Measurements from ENCODE around the gene HINT2. TPM values are rescaled to one million over a fixed set of nuclear protein-coding genes. Genes with fewer than 3 reads are reported as not detected.

The HINT2 gene
- total RNA-seq, 1 experiment from 2014 or later, result 69.7 TPM

- ChIA-PET CTCF (no interaction called here), POLR2A (ENCODE audit: unreplicated experiment) (interaction anchor here (0.6 kb wide), 1 partner anchor 13 kb away, joined by 3 read pairs; no protein-coding TSS in a partner anchor)
- no TSS peak for BruUV-seq (replicated peaks)
These were observed 42.0 kb upstream of the HINT2 start for GRCh38 chr9:35856882-35857281.

GRCh38 chr9:35856206-35856605, 41.4 kb upstream of the HINT2 start:
- no peak overlapping the region for H3K4me2 ChIP-seq (ENCODE audit: low read length)
- H3F3A ChIP-seq (ENCODE audit: low read length, unreplicated experiment), result no peaks in the 10 kb centered on the region
- ATAC-seq (no peak), DNase-seq (no peak)
- H3K36me3 ChIP-seq (ENCODE audit: low read depth, low read length), result no peaks in the 10 kb centered on the region
- CTCF ChIA-PET, result no interaction called here
- H3K27ac ChIP-seq (ENCODE audit: low read length), result no peak overlapping the region
- no peak overlapping the region for H2AFZ ChIP-seq (ENCODE audit: low read length)
- POLR2A ChIA-PET (ENCODE audit: unreplicated experiment), result interaction anchor here (0.6 kb wide), 1 partner anchor 12 kb away, joined by 3 read pairs; no protein-coding TSS in a partner anchor
- H3K79me2 ChIP-seq (ENCODE audit: low read length), result no peaks in the 10 kb centered on the region
- H3K4me1 ChIP-seq (ENCODE audit: insufficient read depth, low read length), result no peaks in the 10 kb centered on the region
- no TSS peak for BruUV-seq (replicated peaks)
- H3K4me3 ChIP-seq (ENCODE audit: low read length), result no peak overlapping the region
- no peaks in the 10 kb centered on the region for H3K27me3 ChIP-seq (ENCODE audit: low read length)
- intact Hi-C loops (cut with micrococcal nuclease), result no loop called here
- H3K9me2 ChIP-seq (replicated peaks; ENCODE audit: low read length), result no peaks in the 10 kb centered on the region
- TF ChIP-seq EZH2 (IDR thresholded peaks at IDR 0.05; ENCODE audit: low read length, unreplicated experiment) (no peak), EZH2phosphoT487 (IDR thresholded peaks at IDR 0.05; ENCODE audit: borderline replicate concordance, low read length) (no peak), CTCF (conservative IDR thresholded peaks at IDR 0.05; ENCODE audit: low read depth, low read length) (no peak)
- no peak overlapping the region for H3K9ac ChIP-seq (ENCODE audit: low read length)
- H3K9me3 ChIP-seq (ENCODE audit: low read length), result no peaks in the 10 kb centered on the region
- no peaks in the 10 kb centered on the region for H4K20me1 ChIP-seq (ENCODE audit: low read length)

More at GRCh38 chr9:35856882-35857281, 42.0 kb upstream of the HINT2 start:
- Histone ChIP-seq H3K27me3 (ENCODE audit: low read length) (no peaks in the 10 kb centered on the region), H3F3A (ENCODE audit: low read length, unreplicated experiment) (no peaks in the 10 kb centered on the region), H4K20me1 (ENCODE audit: low read length) (no peaks in the 10 kb centered on the region), H3K9me3 (ENCODE audit: low read length) (no peaks in the 10 kb centered on the region), H3K9me2 (replicated peaks; ENCODE audit: low read length) (no peaks in the 10 kb centered on the region), H3K4me3 (ENCODE audit: low read length) (no peak overlapping the region), H3K27ac (ENCODE audit: low read length) (no peak overlapping the region), H3K4me1 (ENCODE audit: insufficient read depth, low read length) (no peaks in the 10 kb centered on the region), H3K36me3 (ENCODE audit: low read depth, low read length) (no peaks in the 10 kb centered on the region), H3K4me2 (ENCODE audit: low read length) (no peak overlapping the region), H3K9ac (ENCODE audit: low read length) (no peak overlapping the region), H2AFZ (ENCODE audit: low read length) (no peak overlapping the region), H3K79me2 (ENCODE audit: low read length) (no peaks in the 10 kb centered on the region)
- ATAC-seq (no peak), DNase-seq (no peak)
- intact Hi-C loops (cut with micrococcal nuclease), result no loop called here
- no peak for TF ChIP-seq EZH2phosphoT487 (IDR thresholded peaks at IDR 0.05; ENCODE audit: borderline replicate concordance, low read length)
- TF ChIP-seq EZH2 (IDR thresholded peaks at IDR 0.05; ENCODE audit: low read length, unreplicated experiment), result no peak
- TF ChIP-seq CTCF (conservative IDR thresholded peaks at IDR 0.05; ENCODE audit: low read depth, low read length), result no peak

- intact Hi-C loops (cut with micrococcal nuclease), result no loop called here
- no peaks in the 10 kb centered on the region for H4K20me1 ChIP-seq (ENCODE audit: low read length)
- POLR2A ChIA-PET (ENCODE audit: unreplicated experiment), result no interaction called here
- no peaks in the 10 kb centered on the region for H3K79me2 ChIP-seq (ENCODE audit: low read length)
- H3K9me3 ChIP-seq (ENCODE audit: low read length), result no peaks in the 10 kb centered on the region
- CTCF ChIA-PET, result no interaction called here
- ATAC-seq (no peak), DNase-seq (no peak)
- BruUV-seq (replicated peaks), result no TSS peak
- H2AFZ ChIP-seq (ENCODE audit: low read length), result no peak overlapping the region
- no peaks in the 10 kb centered on the region for H3K4me1 ChIP-seq (ENCODE audit: insufficient read depth, low read length)
- no peak for TF ChIP-seq EZH2 (IDR thresholded peaks at IDR 0.05; ENCODE audit: low read length, unreplicated experiment)
- TF ChIP-seq CTCF (conservative IDR thresholded peaks at IDR 0.05; ENCODE audit: low read depth, low read length), result no peak
- TF ChIP-seq EZH2phosphoT487 (IDR thresholded peaks at IDR 0.05; ENCODE audit: borderline replicate concordance, low read length), result no peak
- no peak overlapping the region for H3K4me2 ChIP-seq (ENCODE audit: low read length)
- H3K36me3 ChIP-seq (ENCODE audit: low read depth, low read length), result no peaks in the 10 kb centered on the region
- H3K27me3 ChIP-seq (ENCODE audit: low read length), result no peaks in the 10 kb centered on the region
- no peak overlapping the region for H3K4me3 ChIP-seq (ENCODE audit: low read length)
- H3K27ac ChIP-seq (ENCODE audit: low read length), result no peak overlapping the region
- H3K9me2 ChIP-seq (replicated peaks; ENCODE audit: low read length), result no peaks in the 10 kb centered on the region
- no peak overlapping the region for H3K9ac ChIP-seq (ENCODE audit: low read length)
- no peaks in the 10 kb centered on the region for H3F3A ChIP-seq (ENCODE audit: low read length, unreplicated experiment)
These were observed 39.4 kb upstream of the HINT2 start for GRCh38 chr9:35854091-35854762.
